Prostate gland (tissue), 2 donors: Measurements from ENCODE around the gene AMOTL2. TPM values are rescaled to one million over a fixed set of nuclear protein-coding genes. Genes with fewer than 3 reads are reported as not detected.

Experiments used
- DNase-seq: peaks from one replicate; pipeline ENCODE4 v3.0.0-alpha.2; 2019; ENCODE audit warnings: low spot score
- H3K27ac ChIP-seq, 2 donors: fragments of 200-600 bp; sonication (generic); 2 replicates each; pipeline ENCODE4 v1.5.1; 2017 to 2019
- H3K27me3 ChIP-seq: fragments of 200-600 bp; sonication (generic); replicated peaks from 2 replicates; pipeline ENCODE4 v1.5.1; 2019; ENCODE audit not compliant: insufficient read depth
- H3K36me3 ChIP-seq, 2 donors: fragments of 200-600 bp; sonication (generic); 1 replicate in 1 of 2; 2 replicates in 1 of 2; pipeline versions ENCODE4 v1.5.1 to v1.8.1; 2017 to 2019
- H3K4me1 ChIP-seq: fragments of 200-600 bp; sonication (generic); replicated peaks from 2 replicates; pipeline ENCODE4 v1.5.1; 2019
- H3K4me3 ChIP-seq, 2 donors: fragments of 200-600 bp; sonication (generic); 2 replicates each; pipeline ENCODE4 v1.5.1; 2017 to 2019
- H3K9me3 ChIP-seq: fragments of 200-600 bp; sonication (generic); 2 replicates; pipeline ENCODE4 v1.5.1; 2017
- POLR2A ChIP-seq: fragments of 450-650 bp; IDR thresholded peaks from one replicate; pipeline ENCODE4 v1.6.1; 2016; ENCODE audit warnings: antibody characterized with exemption, mild to moderate bottlenecking
- POLR2AphosphoS5 ChIP-seq: sonication (generic); formaldehyde crosslinking; IDR thresholded peaks from one replicate; pipeline ENCODE4 v1.6.1; 2017; ENCODE audit warnings: antibody characterized with exemption
- WGBS: methylation state at CpG from one replicate; pipeline ENCODE4 v1.1.5; 2018; 5-methylcytosine and 5-hydroxymethylcytosine counted together
- intact Hi-C: fragments of 100-400 bp; cut with DNase I; formaldehyde crosslinking; loops from one replicate; pipeline ENCODE4 v1.14.2; 2022
- microRNA-seq: library from miRNA; unstranded; fragments of <30 nt; microRNA quantifications from one replicate; pipeline ENCODE4, GENCODE V29; 2016
- small RNA-seq, 2 donors: library from RNA; depleted of rRNA; stranded (forward); fragments of <200 nt; gene quantifications; one replicate each; pipeline ENCODE3, GENCODE V24; 2016
- total RNA-seq, 2 donors: library from RNA; depleted of rRNA; stranded (reverse); fragments of >200 nt; gene quantifications; one replicate each; pipeline ENCODE4 v1.1.0, GENCODE V29; 2016
- TF ChIP-seq, protein P1 (sequence below), 4 experiments: fragments of 200-600 bp in 2 of 4; fragments of 450-650 bp in 2 of 4; sonication (generic) in 2 of 4; IDR thresholded peaks; 1 replicate in 3 of 4; 2 replicates in 1 of 4; pipeline ENCODE4 v1.5.1; 2016 to 2019; ENCODE audit warnings: antibody characterized with exemption in 4 of 4, mild to moderate bottlenecking in 2 of 4, moderate library complexity in 2 of 4

The AMOTL2 gene
- total RNA-seq, 2 donors from 2014 or later: 86.1 to 92.8 TPM

DNA sequence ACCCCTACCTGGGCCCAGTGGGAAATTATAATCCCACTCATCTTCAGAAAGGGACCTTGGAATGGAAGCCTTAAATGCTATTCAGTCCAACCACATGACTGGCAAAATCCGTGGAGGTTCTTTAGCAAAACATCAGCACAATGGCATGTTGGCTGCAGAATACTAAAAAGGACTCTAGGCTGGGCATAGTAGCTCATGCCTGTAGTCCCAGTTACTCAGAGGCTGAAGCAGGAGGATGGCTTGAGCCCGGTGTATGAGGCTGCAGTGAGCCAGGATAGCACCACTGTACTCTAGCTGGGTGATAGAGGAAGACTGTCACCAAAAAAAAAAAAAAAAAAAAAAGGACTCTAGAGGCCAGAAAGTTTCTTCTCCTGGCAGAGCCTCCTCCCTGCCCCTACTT is 63.0 kb downstream of the AMOTL2 start:
- Histone ChIP-seq H3K27ac (peak overlapping the region; percentile 53 to 85), H3K4me3 (no peak overlapping the region), H3K4me1 (peaks cover 6% of the 10 kb centered on the region), H3K27me3 (no peaks in the 10 kb centered on the region), H3K36me3 (no peaks in the 10 kb centered on the region), H3K9me3 (no peaks in the 10 kb centered on the region)
- DNase-seq: no peak
- intact Hi-C loops: loop anchor here (2.0 kb wide), 1 partner anchor 64 kb away; the partner anchor contains the start of gene AMOTL2
- TF ChIP-seq POLR2A (no peak), POLR2AphosphoS5 (no peak)
- TF ChIP-seq, protein P1, sequence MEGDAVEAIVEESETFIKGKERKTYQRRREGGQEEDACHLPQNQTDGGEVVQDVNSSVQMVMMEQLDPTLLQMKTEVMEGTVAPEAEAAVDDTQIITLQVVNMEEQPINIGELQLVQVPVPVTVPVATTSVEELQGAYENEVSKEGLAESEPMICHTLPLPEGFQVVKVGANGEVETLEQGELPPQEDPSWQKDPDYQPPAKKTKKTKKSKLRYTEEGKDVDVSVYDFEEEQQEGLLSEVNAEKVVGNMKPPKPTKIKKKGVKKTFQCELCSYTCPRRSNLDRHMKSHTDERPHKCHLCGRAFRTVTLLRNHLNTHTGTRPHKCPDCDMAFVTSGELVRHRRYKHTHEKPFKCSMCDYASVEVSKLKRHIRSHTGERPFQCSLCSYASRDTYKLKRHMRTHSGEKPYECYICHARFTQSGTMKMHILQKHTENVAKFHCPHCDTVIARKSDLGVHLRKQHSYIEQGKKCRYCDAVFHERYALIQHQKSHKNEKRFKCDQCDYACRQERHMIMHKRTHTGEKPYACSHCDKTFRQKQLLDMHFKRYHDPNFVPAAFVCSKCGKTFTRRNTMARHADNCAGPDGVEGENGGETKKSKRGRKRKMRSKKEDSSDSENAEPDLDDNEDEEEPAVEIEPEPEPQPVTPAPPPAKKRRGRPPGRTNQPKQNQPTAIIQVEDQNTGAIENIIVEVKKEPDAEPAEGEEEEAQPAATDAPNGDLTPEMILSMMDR (IDR thresholded peaks at IDR 0.05): no peak
- WGBS: 46% methylated on average over 2 of the region's 2 CpGs

- Histone ChIP-seq H3K36me3 (no peaks in the 10 kb centered on the region), H3K27me3 (no peaks in the 10 kb centered on the region), H3K4me1 (peaks cover 6% of the 10 kb centered on the region), H3K9me3 (no peaks in the 10 kb centered on the region), H3K4me3 (no peak overlapping the region), H3K27ac (peak overlapping the region; percentile 53 to 65)
- intact Hi-C loops: loop anchor here (2.0 kb wide), 2 partner anchors 65 to 165 kb away; partner anchors contain the start of gene AMOTL2
- 59% methylated on average over 9 of the region's 9 CpGs for WGBS
- no peak for TF ChIP-seq POLR2A
- peak; percentile 67 for TF ChIP-seq POLR2AphosphoS5
- peak; percentile 48 for DNase-seq
Measured at GRCh38 chr3:134309987-134310700, 64.1 kb downstream of the AMOTL2 start.

DNA sequence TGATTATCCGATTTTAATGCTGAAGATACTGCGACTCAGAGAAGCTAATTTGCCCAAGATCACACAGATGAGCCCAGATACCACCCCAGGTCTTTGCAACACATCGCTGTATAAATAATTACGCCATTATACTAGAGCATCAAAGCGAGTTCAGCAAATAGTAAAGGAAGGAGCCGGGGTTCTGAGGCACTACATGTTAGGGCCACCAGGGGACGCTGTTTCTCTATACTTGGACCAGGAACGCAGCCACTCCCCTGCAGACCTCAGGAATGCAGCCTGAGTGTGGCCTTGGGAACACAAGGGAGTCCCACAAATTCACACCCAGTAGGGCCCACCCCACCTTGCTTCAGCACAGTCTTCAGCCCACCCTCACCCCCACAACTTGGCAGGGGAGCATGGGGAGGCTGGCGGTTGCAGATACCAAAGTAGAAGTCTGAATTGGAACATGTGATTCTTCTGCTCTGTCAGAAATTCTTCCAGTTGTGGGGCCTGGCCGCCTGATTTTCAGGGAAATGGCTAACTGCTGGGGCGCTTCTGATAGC is 65.8 kb downstream of the AMOTL2 start:
- Histone ChIP-seq H3K4me3 (no peak overlapping the region), H3K27ac (peak overlapping the region; percentile 51 to 65), H3K4me1 (no peaks in the 10 kb centered on the region), H3K36me3 (no peaks in the 10 kb centered on the region), H3K27me3 (no peaks in the 10 kb centered on the region), H3K9me3 (no peaks in the 10 kb centered on the region)
- DNase-seq: peak; percentile 84
- peak; percentile 68 for TF ChIP-seq POLR2AphosphoS5
- TF ChIP-seq, protein P1 (IDR thresholded peaks at IDR 0.05): peak; percentile 98 to 99 (median 99)
- no peak for TF ChIP-seq POLR2A
- intact Hi-C loops: loop anchor here (2.0 kb wide), 1 partner anchor 166 kb away; no protein-coding TSS in a partner anchor
- WGBS: 7% methylated on average over 11 of the region's 11 CpGs

- Histone ChIP-seq H3K36me3 (no peaks in the 10 kb centered on the region), H3K9me3 (no peaks in the 10 kb centered on the region), H3K4me1 (no peaks in the 10 kb centered on the region), H3K4me3 (no peak overlapping the region), H3K27me3 (no peaks in the 10 kb centered on the region), H3K27ac (no peak overlapping the region)
- 71% methylated on average over 2 of the region's 2 CpGs for WGBS
- intact Hi-C loops: no loop called here
- TF ChIP-seq POLR2A (no peak), POLR2AphosphoS5 (no peak)
- DNase-seq: no peak
Measured at GRCh38 chr3:134307425-134307824, 66.8 kb downstream of the AMOTL2 start.

DNA sequence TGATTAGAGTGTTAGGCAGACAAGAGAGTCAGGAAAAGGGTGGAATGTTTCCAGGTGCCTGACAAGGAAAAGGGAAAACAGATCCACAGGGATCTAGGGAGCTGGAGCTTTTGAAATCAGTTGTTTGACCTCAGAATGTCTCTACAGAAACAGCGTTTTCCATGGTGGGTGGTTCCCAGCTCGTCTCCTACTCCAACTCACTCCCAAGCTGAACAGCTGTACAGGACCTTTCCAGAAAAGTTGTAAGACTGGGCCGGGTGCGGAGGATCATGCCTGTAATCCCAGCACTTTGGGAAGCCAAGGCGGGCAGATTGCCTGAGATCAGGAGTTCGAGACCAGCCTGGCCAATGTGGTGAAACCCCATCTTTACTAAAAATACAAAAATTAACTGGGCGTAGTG is 67.9 kb downstream of the AMOTL2 start:
- DNase-seq: no peak
- intact Hi-C loops: no loop called here
- 85% methylated on average over 7 of the region's 7 CpGs for WGBS
- H3K4me1 ChIP-seq: no peaks in the 10 kb centered on the region
- no peak overlapping the region for H3K27ac ChIP-seq
- H3K27me3 ChIP-seq: no peaks in the 10 kb centered on the region
- no peaks in the 10 kb centered on the region for H3K36me3 ChIP-seq
- H3K4me3 ChIP-seq: no peak overlapping the region
- TF ChIP-seq POLR2A: no peak
- H3K9me3 ChIP-seq: no peaks in the 10 kb centered on the region

Small RNAs within 50 kb of the gene (microRNA-seq; reads per million reads assigned to microRNA genes)
- 2.1 reads per million, percentile 30 among the genes with 10 or more reads in this experiment for gene MIR6827

Small RNAs within 50 kb of the gene (small RNA-seq; reads per million reads assigned to genes)
- gene HMGN1P9 (0 reads per million in 2 donors), gene MIR6827 (0 reads per million in 2 donors)

Other genes with a start within 250 kb of the AMOTL2 start
- 10 to 100 TPM; 61.6 to 95.8 TPM for gene RYK, start 123.6 kb downstream of the AMOTL2 start, total RNA-seq
- gene ANAPC13, start 111.5 kb upstream of the AMOTL2 start, total RNA-seq: 10 to 100 TPM; 40.2 to 83.2 TPM
- 10 to 100 TPM; 35.2 to 60.1 TPM for gene CEP63, start 111.6 kb upstream of the AMOTL2 start, total RNA-seq